ENCODE results near the gene RALGPS2.

- TF ChIP-seq CTCF (IDR thresholded peaks at IDR 0.05): no peak
- no peak for TF ChIP-seq POLR2AphosphoS5 (IDR thresholded peaks at IDR 0.05)
- TF ChIP-seq EP300 (IDR thresholded peaks at IDR 0.05): no peak
Measured at GRCh38 chr1:178818416-178818815, 93.4 kb downstream of the RALGPS2 start.

All from sigmoid colon (tissue), 4 donors.